GM19238 (cell line): ENCODE data around the gene PPP6R3.
"Not testable (repeated sequence)": the region's sequence is repeated elsewhere in the genome, so short reads cannot be mapped to it uniquely, and the experiment has no call there.

Experiments
- DNase-seq: peaks from one replicate; pipeline ENCODE4 v3.0.0; 2011; ENCODE audit warnings: low spot score; ENCODE audit not compliant: insufficient read length

PPP6R3 gene

DNA sequence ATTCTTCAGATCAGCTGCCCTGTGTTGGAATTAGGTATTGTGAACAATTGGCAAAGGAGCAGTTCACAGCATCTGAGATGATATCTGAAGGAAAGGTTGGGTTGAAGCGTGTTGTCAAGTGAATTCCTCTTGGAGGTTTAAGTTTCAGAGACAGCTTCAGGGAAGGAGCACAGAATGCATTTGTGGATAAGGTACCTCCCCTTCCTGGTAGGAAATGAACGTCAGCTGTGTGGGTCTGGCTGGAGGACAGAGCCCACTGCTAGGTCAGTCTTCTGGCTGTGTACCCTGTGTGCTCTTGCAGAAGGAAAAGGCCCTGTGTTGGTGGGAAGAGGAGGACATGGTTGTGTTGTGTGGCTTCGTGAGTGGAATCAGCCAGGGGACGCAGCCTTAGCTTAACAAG lies 135.7 kb downstream of the PPP6R3 start:
- DNase-seq = no peak

DNA sequence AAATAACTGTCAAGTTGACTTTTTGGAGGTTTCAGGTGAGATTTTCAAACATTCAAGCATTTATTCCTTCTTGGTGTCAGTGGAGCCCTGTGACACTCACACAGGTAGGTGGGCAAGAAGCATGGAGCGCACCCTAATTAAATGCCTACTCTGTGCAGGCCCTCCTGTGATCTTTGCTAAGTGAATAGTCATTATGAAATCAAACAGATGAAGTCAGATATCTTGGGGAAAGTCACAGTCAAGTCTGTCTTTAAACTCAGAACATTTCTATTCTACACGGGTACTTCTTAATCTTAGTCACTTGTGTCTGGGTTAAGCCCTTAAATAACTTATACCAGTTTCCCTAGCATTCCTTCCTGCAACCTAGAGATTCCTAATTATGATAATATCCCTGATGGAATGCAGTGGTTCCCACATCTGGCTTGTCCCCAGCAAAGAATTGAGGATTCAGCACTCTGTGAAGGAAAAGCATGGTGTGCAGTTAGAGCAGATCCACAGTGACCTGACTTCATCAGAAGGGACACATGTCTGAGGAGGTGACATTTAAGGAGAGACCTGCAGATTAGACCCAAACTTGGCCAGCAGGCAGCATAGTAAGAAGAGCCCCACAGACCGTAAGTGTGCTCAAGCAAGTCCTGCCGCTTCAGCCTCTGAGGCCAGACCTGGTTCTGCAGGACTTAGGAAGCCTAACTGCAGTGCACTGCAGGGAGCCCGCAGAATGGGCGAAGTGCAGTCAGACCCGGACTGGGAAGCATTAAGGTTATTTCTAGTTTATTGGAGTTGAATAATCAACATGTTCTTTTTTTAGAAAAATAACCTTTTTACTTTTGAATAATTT lies 138.5 kb downstream of the PPP6R3 start:
- DNase-seq = no peak

DNA sequence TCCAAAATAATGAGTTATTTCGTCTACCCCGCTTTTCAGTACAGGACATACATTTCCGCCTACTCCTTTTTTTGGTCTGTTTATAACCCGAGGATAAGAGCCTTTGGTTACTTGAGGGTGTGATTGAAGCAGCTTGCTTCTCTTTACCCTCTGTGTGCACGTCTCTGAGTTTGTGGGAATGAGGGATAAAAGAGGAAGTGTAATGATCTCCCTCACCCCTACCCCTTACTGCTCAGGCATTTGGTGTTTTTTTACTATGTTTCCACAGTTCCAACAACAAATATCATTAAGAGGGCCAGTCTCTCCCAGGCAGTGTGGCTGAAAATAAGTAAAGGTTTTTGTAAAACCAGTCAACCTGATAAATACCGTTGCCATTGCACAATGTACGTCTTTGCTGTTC lies 140.6 kb downstream of the PPP6R3 start:
- no peak for DNase-seq

DNA sequence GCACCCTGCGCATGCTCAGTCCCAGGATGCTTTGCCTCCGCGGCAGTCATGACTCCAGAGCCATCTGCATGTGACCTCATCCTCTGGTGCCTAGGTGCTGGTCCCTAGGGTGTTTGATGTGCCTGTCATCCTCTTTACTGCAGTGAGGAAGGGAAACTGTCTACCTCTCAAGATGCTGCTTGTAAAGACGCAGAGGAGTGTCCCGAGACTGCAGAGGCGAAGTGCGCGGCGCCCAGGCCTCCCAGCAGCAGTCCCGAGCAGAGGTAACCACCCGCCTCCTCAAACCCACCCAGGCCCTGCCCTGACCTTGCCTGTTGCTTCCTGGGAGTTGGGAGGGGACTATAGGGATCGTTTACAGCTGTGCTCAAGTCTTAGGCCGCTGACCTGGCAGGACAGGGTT lies 149.2 kb downstream of the PPP6R3 start:
- DNase-seq = no peak

DNA sequence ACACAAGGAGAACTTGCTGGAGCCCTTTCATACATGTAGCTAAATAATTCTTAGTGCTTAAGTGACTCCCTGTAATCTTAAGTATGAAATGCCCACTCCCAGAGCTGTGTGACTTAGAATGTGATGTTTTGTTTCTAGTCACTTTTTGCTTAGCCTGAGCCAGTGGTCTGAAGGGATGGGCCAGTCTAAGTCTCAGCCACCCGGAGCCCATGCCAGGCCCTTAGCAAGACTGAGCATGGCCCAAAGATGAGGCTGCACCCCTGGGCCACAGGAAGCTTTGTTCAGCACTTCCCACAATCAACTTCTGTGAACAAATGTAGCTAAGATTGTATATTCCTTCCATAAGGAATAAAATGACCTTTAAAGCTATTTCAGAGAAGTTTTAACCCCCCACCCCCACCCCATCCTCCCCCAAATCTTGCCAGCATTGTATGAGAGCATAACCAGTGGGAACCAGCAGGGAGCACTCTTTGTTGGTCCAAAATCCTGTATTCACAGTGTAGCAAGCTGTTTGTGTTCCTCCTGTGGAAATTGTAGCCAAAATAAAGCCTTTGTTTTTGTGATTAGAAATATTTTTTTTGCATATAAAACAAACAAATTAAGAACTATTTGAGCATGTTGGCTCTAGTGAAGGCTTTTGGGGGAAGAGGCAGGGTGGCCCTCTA lies 150.0 kb downstream of the PPP6R3 start:
- DNase-seq = no peak

DNA sequence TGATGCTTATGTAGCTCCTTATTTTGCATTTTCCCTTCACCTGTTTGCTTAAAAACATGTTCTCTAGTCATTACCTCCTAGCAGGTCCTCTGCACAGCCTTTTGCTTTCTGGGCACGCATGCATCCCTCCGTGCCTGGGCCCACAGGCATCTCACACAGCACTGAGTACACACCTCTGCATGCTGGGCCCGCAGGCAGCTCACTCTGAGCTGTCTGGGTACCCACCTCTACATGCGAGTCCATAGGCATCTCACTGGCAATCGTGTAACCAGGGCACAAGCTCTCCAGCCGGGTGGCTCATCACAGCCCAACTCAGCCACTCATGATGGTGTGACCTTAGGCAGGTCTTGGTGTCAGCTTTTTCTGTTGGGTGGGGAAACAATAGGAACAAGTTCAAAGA lies 155.1 kb downstream of the PPP6R3 start:
- no peak for DNase-seq

DNA sequence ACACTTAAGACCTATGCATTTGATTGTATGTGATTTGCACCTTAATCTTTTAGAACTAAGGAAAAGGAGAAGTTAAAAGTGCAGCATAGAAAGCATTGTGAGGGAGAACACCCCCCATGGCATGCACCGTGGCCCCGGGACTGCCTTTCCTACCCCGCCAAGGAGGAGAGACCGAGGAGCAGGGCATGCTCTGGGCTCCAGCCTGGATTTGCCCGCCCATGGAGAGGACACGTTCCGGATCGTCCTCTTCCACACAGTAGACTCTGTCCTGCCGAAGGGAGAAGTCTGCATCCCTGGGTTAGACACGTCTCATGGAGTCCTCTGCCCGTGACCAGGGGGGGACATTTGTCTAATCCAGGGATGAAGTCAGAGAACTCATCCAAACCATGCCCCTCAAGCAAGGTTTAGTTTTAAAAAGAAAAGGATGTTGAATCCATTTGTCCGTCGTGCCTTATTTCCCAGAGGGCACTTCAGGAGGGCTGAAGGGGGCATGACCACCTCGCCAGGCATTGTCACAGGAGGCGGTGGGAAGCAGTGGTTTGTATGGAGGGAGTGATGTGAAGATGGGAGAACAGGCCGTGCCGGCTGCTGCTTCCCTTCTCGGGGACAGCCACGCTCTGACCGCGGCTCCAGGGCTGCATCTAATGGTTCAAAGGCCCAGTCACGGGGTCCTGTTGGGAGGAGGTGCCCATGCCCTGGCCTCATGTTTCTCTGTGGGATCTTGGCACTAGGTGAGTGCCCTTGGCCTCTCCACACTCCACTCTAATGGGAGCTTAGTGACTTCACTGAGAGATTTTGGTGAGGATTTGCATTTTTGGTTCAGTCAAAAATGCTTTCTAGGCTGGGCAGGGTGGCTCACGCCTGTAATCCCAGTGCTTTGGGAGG lies 157.6 kb downstream of the PPP6R3 start:
- no peak for DNase-seq

DNA sequence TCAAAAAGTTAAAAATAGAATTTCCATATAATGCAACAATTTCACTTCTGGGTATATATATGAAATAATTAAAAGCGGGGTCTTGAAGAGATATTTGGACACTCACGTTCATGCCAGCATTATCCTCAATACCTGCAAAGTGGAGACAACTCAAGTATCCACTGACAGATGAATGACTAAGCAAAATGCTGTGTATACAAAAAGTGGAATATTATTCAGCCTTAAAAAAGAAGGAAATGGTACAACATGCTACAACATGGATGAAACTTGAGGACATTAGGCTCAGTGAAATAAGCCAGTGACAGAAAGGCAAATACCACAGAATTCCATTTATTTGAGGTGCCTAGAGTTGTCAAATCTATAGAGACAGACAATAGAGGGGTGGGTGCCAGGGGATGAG lies 161.3 kb downstream of the PPP6R3 start:
- DNase-seq = no peak

DNA sequence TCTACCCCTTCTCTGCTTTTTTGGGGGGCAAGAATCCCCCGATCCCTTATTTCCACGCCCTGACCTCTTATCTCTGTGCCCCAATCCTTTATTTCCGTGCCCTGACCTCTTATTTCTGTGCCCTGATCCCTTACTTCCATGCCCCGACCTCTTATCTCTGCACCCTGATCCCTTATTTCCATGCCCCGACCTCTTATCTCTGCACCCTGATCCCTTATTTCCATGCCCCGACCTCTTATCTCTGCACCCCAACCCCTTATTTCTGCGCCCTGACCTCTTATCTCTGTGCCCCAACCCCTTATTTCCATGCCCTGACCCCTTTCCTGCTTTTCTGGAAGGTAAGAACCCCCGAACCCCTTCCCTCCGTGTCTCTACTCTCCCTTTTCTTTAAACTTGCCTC lies 163.2 kb downstream of the PPP6R3 start:
- not testable (repeated sequence) for DNase-seq

DNA sequence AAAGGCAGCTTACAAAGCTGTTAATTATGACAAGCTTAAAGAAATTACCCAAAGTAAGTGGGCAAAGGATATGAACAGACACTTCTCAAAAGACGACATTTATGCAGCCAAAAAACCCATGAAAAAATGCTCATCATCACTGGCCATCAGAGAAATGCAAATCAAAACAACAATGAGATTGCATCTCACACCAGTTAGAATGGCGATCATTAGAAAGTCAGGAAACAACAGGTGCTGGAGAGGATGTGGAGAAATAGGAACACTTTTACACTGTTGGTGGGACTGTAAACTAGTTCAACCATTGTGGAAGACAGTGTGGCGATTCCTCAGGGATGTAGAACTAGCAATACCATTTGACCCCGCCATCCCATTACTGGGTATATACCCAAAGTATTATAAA lies 164.5 kb downstream of the PPP6R3 start:
- DNase-seq = not testable (repeated sequence)

DNA sequence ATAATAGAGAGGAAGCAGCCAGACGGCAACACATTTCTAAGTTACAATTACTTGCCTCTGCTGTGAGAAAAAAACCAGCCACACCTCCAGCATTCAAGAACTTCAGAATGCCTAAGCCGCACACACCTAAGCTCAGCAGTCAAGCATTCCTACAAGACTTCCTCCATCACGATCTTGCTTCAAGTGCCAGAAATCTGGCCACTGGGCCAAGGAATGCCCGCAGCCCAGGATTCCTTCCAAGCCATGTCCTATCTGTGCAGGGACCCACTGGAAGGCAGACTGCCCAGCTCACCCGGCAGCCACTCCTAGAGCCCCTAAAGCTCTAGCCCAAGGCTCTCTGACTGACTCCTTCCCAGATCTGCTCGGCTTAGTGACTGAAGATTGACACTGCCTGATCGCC lies 165.7 kb downstream of the PPP6R3 start:
- not testable (repeated sequence) for DNase-seq

DNA sequence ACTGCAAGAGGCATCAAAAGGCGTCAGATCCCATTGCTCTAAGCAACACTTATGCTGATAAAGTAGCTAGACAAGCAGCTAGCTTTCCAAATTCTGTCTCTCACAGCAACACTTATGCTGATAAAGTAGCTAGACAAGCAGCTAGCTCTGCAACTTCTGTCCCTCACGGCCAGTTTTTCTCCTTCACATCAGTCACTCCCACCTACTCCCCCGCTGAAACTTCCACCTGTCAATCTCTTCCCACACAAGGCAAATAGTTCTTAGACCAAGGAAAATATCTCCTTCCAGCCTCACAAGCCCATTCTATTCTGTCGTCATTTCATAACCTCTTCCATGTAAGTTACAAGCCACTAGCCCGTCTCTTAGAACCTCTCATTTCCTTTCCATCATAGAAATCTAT lies 168.3 kb downstream of the PPP6R3 start:
- DNase-seq = not testable (repeated sequence)

DNA sequence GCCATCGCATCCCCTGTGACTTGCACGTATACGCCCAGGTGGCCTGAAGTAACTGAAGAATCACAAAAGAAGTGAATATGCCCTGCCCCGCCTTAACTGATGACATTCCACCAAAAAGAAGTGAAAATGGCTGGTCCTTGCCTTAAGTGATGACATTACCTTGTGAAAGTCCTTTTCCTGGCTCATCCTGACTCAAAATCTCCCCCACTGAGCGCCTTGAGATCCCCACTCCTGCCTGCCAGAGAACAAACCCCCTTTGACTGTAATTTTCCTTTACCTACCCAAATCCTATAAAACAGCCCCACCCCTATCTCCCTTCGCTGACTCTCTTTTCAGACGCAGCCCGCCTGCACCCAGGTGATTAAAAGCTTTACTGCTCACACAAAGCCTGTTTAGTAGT lies 171.8 kb downstream of the PPP6R3 start:
- DNase-seq = not testable (repeated sequence)

DNA sequence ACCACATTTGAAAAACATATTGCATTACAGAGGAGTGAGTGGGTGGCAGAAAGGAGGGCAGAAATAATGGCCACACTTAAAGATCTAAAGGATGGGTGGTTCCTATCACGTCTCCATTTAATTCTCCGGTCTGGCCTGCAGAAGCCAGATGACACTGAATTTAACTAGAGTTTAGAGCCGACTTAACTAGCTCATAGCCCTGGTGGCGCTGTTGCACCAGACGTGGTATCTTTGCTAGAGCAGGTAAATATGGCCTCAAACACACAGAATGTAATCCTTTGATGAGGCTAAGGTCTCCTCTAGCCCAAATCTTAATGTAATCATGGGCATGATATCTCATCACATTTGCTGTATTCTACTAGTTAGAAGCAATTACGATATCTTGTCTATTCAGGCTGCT lies 172.2 kb downstream of the PPP6R3 start:
- DNase-seq = no peak

DNA sequence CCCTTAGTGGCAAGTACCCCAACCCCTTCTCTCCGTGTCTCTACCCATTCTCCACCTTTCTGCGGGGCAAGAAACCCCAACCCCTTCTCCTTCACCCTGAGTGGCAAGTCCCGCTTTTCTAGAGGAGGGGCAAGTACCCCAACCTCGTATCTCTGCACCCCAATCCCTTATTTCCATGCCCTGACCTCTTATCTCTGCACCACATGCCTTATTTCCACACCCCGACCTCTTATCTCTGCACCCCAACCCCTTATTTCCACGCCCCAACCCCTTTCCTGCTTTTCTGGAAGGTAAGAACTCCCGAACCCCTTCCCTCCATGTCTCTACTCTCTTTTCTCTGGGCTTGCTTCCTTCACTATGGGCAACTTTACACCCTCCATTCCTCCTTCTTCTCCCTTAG lies 174.1 kb downstream of the PPP6R3 start:
- not testable (repeated sequence) for DNase-seq

DNA sequence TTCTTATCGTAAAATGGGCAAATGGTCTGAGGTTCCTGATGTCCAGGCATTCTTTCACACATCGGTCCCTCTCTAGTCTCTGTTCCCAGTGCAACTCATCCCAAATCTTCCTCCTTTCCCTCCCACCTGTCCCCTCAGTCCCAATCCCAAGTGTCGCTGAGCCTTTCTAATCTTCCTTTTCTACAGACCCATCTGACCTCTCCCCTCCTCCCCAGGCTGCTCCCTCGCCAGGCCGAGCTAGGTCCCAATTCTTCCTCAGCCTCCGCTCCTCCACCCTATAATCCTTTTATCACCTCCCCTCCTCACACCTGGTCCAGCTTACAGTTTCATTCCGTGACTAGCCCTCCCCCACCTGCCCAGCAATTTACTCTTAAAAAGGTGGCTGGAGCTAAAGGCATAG lies 174.6 kb downstream of the PPP6R3 start:
- not testable (repeated sequence) for DNase-seq

DNA sequence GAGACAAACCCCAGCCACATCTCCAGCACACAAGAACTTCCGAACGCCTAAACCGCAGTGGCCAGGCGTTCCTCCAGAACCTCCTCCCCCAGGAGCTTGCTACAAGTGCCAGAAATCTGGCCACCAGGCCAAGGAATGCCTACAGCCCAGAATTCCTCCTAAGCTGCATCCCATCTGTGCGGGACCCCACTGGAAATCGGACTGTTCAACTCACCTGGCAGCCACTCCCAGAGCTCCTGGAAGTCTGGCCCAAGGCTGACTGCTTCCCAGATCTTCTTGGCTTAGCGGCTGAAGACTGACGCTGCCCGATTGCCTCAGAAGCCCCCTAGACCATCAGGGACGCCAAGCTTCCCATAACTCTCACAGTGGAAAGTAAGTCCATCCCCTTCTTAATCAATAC lies 175.3 kb downstream of the PPP6R3 start:
- not testable (repeated sequence) for DNase-seq

DNA sequence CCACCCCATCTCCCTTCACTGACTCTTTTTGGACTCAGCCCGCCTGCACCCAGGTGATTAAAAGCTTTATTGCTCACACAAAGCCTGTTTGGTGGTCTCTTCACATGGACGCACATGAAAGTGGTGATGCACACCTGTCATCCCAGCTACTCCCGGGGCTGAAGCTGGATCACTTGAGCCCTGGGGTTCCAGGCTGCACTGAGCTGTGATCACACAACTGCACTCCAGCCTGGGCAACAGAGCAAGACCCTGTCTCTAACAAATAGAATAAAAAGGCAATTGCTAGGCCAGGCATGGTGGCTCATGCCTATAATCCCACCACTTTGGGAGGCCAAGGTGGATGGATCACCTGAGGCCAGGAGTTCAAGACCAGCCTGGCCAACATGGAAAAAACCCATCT lies 178.8 kb downstream of the PPP6R3 start:
- not testable (repeated sequence) for DNase-seq

DNA sequence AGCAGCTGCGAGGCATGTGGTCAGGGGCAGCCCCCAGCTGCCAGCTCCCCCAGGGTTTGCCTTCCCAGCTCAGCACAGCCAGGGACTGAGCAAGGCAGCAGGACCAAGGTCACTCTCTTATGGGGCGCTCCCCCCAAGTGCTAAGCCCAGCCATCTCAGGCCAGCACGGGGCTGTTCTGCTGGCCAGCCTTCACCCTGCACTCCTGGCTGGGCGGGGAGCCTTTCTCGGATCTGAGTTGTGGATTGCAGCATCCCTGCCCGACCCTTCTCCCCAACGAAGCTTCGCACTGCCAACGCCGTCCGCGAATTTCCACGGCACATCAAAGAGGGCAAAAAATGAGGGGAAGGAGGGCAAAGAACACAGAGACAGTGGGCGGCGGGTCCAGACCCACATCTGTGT lies 181.3 kb downstream of the PPP6R3 start:
- DNase-seq = no peak

DNA sequence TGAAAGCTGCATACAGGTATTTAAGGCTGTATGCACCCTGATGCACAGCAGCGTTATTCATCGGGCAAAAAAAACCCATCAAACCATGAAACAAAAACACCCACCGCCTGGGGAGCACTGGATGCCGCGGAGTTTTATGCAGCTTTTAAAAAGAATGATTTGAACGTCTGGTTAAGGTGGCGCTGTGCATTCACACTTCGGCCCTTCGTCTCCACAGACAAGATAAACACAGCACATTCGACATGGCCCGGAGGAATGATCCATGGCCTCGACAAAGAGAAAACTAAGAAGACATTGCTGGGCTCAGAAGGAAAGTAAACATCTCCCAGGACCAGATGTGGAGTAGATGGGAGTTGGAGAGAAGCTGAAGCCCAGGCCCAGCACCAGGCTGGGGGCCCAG lies 183.0 kb downstream of the PPP6R3 start:
- DNase-seq = no peak

DNA sequence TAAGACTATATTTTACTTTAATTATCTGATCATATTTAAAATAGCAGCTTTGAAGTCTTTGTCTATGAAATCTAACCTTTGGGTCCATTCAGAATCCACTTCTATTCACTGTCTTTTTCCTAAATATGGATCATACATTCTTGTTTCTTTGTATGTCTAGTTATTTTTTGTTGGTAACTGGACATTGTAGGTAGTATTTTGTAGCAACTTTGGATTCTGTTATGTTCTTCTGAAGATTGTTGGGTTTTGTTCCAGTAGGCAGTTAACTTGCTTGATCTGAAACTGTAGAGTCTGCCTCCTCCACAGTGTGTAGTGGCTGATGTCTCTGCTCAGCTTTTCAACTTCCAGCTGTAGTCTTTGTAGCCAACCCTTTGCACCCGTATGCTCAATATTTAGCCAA lies 186.3 kb downstream of the PPP6R3 start:
- DNase-seq = no peak
